Inflammatory macrophage treated with lipopolysaccharide for 1 hour (primary cell): ENCODE results near the gene S100A3.
"Not testable (repeated sequence)": the region's sequence is repeated elsewhere in the genome, so short reads cannot be mapped to it uniquely, and the experiment has no call there.

Experiments used
- DNase-seq, 2 donors: peaks; one replicate each; pipeline ENCODE4 v3.0.0-alpha.2; 2020 to 2022

The S100A3 gene

DNA sequence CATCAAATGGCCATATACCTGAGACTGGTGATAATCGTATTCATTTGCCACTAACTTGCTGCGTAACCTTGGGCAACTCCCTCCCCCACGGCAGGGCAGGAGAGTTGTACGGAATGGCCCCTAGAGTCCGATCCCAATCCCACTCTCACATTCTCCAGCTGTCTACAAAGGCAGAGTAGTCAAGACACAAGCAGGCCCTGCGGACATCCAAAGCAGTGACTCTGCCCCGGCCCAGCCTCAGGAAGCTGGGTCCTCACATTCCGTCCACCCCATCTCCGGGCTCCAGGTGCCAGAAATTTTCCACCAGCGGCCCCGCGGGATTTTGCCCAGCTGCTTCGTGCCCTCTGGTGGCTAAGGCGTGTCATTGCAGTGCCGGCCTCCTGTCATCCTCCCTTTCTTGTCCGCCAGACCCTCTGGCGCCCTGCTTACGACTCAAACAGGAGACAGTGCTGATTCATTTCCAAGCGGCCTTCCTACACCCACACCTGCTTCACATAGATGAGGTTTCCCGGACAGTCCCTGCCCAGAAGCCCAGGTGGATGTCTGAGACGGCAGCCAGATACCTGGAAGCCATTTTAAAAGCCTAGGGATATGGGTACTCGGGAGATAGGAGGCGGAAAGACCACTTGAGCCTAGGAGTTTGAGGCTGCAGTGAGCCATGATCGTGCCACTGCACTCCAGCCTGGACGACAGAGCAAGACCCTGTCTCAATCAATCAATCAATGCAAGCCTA, 19.5 kb upstream of the S100A3 start:
- peak; percentile 58 to 92 for DNase-seq

GRCh38 chr1:153567621-153568366, 18.7 kb upstream of the S100A3 start:
- DNase-seq, result peak in 1 of 2 donors; percentile 31

- DNase-seq, result peak; percentile 95 to 98
Observed at GRCh38 chr1:153566414-153567371, 17.6 kb upstream of the S100A3 start.

DNA sequence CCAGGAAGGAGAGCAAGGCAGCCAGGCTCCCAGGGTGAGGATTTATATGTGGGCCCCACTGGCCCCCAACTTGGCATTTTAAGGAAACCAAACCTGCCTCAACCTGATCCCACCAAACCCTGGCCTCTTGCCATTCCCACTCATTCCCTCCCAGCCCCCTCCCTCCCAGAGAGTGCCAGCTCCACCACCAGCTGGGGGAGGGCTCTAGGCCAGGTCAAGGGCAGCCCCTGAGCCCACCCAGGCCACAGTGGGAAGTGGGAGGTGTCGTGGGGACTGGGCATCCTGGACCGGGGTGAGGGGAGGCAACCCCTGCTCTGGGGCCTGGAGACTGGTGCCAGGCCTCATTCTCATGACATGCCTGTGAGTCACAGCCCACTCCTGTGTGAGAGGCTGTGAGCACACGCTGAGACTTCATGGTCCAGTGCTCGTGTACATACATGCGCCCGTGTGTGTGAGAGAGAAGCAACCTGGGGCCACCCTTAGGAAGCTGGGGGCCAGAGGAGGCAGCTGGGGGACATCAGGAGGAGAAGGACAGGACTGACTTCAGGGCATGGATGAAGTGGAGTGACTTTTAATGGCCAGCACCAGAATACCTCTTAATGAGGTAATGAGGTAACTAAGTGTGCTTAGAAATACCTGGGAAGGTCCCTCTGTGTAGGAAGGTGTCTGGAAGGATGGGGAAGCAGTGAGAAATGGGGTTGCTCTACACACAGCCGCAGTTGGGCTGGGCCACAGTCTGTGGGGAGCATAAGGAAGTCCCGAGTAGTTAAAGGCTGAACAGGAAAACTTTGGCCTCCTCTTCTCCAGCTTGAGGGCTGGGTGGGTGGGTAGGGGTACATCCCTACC, 16.7 kb upstream of the S100A3 start, which contains the start of gene S100A2:
TSS of gene S100A2 (minus strand) at position 316 of the 846 bp plus-strand sequence. CDS start 1,967 bp downstream, outside the sequence.
- DNase-seq, result peak; percentile 53 to 80

- DNase-seq, result no peak
Observed at GRCh38 chr1:153563991-153564390, 14.9 kb upstream of the S100A3 start.

DNA sequence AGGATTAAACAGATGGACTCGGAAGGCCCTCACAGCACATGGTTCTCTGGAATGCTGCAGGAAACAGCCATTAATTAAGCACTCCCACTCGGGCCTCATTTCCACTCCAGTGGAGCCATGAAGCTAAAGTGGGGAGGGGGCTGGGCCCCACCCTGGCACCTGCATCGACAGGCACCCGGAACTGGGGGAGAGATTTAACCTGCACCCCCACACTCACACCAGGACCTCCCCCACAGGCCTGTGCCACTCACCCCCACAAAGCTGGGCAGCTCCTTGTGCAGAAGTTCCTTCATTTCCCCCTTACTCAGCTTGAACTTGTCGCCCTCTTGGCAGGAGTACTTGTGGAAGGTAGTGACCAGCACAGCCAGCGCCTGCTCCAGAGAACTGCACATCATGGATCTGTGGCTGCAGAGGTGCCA, 14.4 kb upstream of the S100A3 start:
- DNase-seq, result no peak

GRCh38 chr1:153562021-153562420, 13.0 kb upstream of the S100A3 start:
- not testable (repeated sequence) for DNase-seq

DNA sequence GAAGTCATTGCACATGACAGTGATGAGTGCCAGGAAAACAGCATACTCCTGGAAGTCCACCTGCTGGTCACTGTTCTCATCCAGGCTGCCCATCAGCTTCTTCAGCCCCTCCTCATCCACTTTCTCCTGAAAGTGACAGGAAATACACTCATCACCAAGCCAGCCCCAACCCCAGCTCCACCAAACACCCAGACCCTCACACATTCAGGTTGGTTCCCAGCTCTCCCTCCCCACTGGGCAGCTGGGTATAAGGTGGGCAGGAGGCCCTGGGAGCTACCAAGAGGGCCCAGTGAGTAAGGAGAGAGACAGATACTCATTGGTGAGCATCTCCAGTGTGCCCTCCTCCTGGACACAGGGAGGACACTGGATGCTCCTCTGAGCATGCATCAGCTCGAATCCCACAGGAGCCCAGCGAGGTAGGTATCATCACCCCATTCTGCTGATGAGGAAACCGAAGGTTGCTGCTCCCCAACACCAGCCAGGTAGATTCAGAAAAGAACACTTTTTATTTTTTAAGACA, 12.5 kb upstream of the S100A3 start:
- DNase-seq, result no peak

DNA sequence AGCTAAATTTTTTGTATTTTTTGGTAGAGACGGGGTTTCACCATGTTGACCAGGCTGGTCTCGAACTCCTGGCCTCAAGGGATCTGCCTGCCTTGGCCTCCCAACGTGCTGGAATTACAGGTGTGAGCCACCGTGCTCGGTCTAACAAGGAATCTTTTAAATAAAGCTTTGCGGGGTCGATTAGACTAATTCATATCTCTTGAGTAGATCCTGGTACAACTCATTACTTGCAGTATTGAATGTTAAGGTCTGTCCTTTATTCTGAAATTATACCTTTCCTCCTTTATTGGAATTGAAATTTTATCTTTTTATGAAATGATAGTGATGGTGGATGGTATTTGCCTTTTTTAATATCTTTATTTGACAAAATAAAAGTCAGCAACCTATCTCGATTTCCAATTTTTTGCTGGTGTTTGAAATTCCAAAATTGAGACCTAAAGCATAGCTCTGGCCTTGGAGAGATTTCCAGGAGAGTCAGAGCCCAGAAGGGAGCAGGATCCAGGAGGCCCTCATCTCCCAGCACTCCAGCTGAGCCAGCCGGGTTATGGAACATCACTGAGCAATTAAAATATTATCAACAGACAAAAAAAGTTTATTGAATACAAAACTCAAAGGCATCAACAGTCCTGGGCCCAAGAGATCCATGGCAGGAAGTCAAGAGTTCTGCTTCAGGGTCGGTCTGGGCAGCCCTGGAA, 11.9 kb upstream of the S100A3 start:
- DNase-seq, result no peak

DNA sequence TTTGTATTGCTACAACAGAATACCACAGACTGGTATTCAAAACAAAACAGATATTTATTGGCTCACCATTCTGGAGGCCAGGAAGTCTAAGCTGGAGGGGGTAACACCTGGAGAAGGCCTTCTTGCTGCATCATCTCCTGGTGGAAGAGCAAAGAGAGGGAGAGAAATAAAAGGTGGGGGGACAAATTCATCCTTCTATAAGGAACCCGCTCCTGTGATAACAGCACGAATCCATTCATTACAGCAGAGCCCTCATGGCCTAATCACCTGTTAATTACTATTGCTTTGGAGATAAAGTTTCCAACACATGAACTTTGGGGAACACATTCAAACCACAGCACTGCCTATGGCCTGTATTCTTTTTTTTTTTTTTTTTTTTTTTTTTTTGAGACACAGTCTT, 11.2 kb upstream of the S100A3 start:
- DNase-seq, result no peak

DNA sequence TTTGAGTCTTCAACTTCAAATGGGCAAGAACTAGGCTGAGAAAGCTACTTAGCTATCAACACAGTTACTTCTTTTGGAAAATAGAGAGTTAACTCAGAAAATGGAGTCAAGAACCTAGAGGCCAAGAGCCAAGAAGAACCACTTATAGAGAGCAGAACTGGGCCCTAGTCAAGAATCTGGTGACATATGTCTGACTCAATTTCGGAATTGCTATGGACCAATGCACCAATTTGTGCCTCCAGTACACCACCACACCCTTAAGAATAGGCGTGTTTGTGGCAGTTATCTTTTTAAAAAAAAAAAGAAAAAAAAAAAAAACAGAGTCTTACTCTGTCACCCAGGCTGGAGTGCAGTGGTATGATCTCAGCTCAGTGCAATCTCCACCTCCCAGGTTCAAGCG, 8.8 kb upstream of the S100A3 start:
- no peak for DNase-seq

DNA sequence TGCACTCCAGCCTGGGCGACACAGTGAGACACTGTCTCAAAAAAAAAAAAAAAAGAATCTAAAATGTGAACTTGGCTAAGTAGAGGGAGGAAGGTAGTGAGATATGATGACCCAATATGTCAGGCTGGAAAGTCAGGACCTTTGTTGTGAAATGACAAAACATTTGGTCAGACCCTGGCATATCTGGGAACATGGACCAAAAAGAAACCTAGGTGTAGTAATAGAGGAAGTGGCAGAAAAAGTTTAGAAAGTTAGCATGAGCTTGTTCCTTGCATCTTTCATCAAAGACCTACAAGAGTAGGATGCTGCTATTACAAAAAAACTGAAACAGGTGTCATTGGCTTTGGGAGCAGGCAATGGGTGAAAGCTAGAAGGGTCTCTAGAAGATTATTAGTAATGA, 7.3 kb upstream of the S100A3 start:
- DNase-seq, result no peak

GRCh38 chr1:153553830-153554541, 4.9 kb upstream of the S100A3 start:
- no peak for DNase-seq

DNA sequence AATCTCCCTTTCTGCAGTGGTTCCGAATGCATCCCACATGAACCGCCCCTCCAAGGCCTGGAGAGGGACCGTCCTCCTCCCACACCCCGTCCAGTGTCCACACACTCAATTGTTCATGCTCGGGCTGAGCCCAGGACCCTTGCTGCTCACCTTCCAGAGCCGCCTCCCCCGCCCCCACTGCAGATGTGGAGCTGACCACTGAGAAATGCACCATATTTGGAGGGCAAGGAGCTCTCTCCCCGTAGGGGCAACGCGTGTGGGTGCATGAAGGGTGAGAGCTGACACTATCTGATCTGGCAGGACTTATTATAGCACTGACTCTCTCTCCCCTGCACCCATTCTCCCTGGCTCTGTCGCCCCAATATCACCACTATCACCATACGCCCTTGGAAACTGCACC, 4.0 kb upstream of the S100A3 start:
- DNase-seq, result no peak

DNA sequence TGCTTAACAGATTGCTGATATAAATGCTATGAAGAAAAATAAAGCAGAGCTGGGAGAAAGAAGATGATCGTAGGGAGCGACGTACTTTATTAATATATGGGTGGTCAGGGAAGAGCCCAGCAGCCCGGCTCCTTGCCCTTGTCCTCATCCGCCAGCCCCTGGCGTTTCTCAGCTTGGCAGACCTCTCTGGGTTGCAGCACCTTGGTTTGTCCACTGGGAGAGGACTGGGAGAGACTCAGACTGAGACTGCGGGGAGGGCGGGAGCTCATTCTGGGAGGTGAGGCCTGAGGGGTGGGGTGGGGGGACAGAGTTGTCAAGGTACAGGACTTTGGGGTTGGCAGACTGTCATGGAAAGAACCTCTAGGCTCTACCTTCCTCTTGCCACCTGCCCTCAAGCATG, 3.3 kb upstream of the S100A3 start:
- DNase-seq, result no peak

DNA sequence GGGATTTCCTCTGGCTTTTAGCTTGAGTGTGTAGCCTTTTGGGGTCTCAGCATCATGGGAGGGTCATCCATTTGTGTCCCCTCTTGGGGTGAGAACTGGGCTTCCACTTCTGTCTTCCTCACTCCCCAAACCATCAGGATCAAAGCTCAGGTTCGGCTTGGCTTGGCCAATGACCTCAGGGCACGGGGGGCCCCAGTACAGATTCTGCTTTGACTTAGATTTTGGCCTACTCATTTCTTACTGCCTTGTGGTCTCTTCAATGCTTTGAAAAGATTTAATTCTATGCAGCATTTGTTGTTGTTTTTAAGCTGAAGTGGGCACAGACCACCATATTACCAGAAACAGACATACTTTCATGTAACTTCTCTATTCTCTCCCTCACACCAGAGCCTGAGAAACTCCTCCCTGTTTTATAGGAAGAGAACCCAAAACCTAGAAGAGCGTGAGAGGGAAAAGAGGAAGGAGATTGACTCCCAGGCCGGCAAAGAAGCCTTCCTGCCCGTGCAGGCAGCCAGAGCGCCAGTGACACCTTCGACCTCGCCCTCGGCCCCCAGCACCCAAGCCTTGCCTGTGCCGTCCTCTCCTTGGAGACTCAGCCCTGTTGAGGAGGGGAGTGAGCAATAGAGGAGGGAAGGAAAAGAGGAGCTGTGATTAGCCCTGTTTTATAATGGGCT, 1.9 kb upstream of the S100A3 start:
- DNase-seq, result peak; percentile 65 to 68

DNA sequence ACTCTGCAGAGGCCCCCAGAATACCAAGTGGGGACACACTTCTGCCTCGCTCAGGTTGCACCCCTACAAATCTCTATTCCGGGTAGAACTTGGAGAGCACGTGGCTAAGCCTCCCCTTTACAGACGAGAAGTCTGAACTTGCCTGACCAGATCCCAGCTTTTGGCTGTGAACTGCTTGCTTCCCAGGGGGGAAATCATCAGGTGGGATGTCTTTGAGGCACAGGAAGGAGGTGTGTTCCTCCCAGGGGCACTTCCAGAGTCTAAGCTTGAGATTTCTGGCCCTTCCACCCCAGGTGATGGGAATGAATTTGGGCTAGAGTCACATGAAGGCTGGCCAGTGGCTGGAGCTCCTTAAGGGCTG, 1.3 kb upstream of the S100A3 start:
- no peak for DNase-seq

DNA sequence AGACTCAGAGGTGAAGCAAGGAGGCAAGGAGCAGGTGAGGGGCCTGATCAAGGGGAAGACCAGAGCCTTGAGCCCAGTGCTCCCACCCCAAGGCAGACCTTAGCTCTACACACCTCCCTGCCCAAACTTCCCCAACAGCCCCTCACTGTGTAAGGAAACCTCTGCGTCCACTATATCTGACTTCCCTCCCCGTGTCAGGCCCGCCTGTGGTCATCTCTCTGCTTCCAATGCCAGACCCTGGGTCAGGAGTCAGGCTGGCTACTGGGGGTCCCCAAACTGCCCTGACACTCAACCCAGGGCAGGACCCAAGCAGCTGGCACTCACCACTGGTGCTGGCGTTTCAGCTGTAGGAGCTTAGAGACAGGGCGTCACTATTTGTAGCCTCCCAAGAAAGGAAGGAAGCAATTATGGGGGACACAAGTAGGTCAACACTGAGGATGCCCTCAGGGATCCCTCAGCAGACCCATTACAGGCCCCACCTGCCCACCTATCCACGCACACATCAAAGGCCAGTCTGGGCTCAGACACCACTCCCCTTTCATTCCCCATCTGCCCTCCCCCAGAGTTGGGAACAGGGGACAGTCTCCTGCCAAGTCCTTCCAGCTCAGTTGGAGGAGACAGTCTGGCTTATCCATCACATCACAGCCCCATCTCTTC, 811 bp upstream of the S100A3 start:
- no peak for DNase-seq
